GM19468 (cell line): ENCODE data around the gene TMED8.
"Not testable (repeated sequence)": the region's sequence is repeated elsewhere in the genome, so short reads cannot be mapped to it uniquely, and the experiment has no call there.

ENCODE experiments used
- ATAC-seq: cut with Tn5 transposase; IDR thresholded peaks from one replicate; pipeline ENCODE4 v1.9.1; 2021; ENCODE audit warnings: mild to moderate bottlenecking, moderate library complexity, moderate number of reproducible peaks; ENCODE audit not compliant: unreplicated experiment; ENCODE audit errors: extremely low read depth

The TMED8 gene

DNA sequence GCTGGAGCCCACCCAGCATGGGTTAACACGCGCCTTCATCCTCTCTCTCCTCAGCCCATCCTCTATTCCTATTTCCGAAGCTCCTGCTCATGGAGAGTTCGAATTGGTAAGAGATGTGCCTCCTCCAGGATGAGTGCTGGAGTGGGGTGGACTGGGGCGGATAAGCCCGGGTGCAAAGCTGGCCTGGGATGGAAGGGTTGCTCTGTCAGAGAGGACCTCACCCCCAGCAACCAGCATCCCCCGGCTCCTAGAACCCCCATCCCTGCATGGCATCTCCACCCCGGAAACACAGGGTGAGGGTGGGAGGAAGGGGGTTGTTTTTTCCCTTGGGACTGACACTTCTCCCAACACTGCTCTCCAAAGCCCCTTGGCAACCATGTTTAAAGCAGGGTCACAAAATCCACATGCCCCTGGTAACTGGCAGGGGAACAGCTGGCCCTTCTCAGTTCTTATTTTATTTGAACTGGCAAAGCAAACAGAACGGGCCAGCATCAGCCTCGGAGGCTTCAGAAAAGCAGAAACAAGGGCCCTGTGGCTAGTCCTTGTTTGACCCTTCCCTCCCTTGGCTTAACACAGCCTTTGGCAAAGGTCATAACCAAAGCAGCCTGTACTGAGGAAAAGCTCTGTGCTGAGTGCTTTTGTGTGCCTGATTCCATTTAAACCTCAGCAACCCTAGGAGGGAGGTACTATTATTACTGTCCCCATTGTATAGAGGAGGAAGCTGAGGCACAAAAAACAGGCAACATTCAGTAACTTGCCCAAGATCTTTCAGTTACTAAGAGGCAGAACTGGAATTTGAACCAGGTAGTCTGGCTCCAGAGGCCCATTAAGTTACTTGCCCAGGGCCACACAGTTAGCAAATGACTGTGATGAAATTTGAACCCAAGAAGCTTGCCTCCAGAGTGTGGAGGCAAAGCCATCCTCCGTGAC lies 51.8 kb downstream of the TMED8 start:
- ATAC-seq, result no peak

DNA sequence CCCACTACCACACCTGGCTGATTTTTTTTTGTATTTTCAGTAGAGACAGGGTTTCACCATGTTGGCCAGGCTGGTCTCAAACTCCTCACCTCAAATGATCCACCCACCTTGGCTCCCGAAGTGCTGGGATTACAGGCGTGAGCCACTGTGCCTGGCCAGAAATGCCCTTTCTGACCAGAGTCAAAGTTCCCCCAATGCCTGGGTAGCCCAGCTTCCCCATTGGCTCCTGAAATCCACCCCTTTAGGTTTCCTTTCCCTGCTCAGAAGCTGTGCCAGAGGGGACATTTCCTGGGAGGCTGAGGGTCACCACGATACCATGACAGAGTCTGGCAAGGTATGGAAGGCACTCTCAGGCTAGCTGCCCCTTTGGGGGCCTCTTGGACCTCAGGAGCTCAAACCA lies 52.6 kb downstream of the TMED8 start:
- no peak for ATAC-seq

- ATAC-seq, result no peak
Measured at GRCh38 chr14:77323571-77323970, 53.3 kb downstream of the TMED8 start.

GRCh38 chr14:77322951-77323350 lies 53.9 kb downstream of the TMED8 start:
- no peak for ATAC-seq

- ATAC-seq, result no peak
Measured at GRCh38 chr14:77322250-77322902, 54.5 kb downstream of the TMED8 start.

DNA sequence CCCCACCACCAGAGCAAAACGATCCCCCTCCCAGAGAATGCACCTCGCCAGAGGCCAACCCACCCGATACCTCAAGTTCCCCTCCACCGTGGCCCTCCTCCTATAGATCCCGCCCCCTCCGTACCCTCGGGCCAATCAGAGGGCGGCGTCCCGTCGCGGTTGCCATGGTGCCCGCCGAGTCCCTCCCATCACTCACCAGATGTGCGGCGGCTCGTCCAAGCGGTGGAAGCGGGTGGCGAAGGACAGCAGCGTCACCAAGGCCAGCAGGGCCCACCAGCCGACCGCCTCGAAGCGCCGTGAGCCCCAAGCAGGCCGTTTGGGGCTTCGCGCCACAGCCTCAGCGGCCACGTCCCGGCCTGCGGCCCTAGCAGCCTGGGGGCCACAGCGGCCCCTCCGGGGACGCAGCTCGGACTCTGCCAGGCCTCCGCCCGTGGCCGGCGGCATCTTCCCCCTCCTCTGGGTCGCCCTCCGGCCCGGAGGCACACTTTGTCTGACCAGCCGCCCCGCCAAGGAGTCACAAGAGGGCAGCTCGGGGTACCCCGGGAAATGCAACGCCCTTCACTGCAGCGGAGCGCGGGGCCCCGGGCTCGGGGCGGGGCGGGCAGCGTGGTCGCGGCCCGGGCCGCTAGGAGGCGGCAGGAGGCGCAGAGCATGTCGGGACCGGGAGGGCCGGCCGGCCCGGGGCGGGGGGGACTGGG lies 56.5 kb downstream of the TMED8 start, which contains the start of gene POMT2:
POMT2 (minus strand) TSS at position 646 of the 698 bp plus-strand sequence; CDS start at position 444, 202 bp downstream.
- ATAC-seq, result peak; percentile 55

GRCh38 chr14:77319422-77319821 lies 57.5 kb downstream of the TMED8 start:
- no peak for ATAC-seq

GRCh38 chr14:77318756-77319155 lies 58.1 kb downstream of the TMED8 start:
- not testable (repeated sequence) for ATAC-seq

DNA sequence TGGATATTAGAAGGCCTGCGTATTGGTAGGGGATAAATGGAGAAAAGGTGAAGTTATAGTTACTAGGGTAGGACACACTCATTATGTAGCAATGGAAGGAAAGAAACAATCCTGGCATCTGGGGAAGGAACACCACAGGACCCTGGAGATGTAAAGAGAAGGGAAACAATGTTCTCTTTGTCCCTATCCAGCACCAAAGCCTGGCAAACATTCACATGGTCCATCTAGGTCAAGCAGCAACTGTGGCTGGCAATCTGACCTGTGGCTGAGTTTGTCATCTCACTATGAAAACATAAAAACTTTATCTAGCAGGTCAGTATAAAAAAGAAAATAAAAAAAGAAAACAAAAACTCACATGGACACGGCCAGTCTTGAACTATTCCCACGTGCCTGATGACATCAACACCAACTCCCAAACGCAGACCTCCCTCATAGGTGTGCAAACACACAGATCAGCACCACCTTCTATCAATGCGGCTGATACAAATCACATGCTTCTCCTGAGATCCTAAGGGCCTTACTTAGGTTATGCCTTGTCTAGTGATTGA lies 58.8 kb downstream of the TMED8 start:
- ATAC-seq, result no peak

- no peak for ATAC-seq
Measured at GRCh38 chr14:77316872-77317301, 60.0 kb downstream of the TMED8 start.

DNA sequence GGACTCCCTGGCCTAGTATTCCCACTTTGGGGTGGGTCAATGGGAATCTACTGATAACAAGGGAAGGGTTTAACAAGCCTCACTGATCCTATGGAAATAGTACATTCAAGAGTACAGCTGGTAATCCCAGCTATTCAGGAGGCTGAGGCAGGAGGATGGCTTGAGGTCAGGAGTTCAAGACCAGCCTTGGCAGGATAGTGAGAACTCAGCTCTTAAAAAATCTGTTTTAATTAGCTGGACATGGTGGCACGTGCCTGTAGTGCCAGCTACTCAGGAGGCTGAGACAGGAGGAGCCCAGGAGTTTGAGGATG lies 60.7 kb downstream of the TMED8 start:
- no peak for ATAC-seq

DNA sequence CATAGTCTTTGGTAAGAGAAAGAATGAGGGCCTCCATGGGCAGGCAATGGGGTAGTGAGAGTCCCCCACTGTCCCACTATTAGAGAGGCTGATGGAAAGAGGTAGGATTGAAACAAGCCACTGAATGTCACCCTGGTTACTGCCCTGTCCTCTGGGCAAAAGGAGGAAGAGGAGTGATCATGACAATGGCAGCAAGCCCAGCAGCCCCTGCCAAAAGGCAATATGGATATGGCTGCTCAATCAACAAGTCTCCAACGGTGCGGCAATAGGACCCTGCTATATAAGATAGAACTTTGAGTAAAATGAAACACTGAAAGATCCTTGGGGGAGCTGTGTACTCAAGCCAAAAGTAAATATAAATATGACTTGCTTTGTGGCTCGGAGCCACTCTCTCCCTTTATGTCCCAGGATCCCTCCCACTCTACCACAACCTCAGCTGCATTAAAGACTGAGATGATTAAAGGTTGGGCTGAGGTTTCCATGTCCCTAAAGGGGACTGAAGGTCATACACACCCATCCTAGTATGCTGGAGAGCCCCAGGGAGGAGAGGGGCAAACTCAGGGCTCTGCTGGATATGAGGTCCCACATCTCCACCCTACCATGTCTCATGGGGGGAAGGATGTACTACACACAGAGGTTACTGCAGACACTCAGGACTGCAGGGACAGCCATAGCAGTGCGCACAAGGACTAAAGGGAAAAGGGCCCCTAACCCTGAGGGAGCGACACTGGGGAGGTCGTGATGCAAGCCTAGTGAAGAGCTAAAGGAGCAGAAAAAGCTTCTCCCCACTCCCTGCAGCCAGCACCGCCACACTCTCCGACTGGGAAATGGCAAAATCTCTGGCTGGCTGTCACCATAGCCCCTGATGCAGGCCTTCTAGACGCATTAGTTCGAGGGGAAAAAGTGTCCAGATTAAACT lies 62.1 kb downstream of the TMED8 start:
- no peak for ATAC-seq

- ATAC-seq, result no peak
Measured at GRCh38 chr14:77314043-77314442, 62.9 kb downstream of the TMED8 start.

DNA sequence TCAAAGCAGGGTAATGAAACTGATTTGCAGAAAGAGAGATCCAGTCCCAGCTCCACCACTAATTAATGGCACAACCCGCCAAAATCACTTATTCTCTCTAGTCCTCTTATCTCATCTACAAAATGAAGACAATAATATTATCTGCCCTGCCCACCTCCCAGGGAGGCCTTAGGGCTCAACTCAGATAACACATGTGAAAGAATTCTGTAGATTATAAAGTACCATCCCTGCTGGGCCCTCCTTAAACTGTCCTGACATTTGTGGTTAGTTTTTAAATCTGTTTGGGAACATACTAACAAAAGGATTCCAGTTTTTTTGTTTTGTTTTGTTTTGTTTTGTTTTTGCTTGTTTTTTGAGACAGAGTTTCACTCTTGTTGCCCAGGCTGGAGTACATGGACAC lies 63.5 kb downstream of the TMED8 start:
- no peak for ATAC-seq

GRCh38 chr14:77311217-77311616 lies 65.7 kb downstream of the TMED8 start:
- ATAC-seq, result no peak

- ATAC-seq, result no peak
Measured at GRCh38 chr14:77310026-77310425, 66.9 kb downstream of the TMED8 start.

DNA sequence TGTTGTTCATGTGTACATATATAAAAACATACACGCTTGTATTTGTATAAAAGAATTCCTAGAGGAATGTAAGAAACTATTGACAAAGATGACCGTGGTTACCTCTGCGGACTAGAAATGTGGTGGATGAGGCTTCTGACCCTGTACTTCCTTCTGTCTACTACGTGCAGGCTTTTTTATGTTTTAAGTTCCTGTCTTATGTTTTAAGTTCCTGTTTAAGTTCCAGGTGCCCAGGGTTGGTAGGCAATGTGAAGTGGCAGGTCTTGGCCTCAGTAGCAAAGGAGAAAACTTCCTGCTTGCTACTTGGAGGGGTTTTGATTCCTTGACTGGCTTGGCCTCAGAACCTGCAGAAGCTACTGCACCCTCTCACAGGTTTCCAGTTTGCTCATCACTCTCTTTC lies 67.8 kb downstream of the TMED8 start:
- no peak for ATAC-seq

DNA sequence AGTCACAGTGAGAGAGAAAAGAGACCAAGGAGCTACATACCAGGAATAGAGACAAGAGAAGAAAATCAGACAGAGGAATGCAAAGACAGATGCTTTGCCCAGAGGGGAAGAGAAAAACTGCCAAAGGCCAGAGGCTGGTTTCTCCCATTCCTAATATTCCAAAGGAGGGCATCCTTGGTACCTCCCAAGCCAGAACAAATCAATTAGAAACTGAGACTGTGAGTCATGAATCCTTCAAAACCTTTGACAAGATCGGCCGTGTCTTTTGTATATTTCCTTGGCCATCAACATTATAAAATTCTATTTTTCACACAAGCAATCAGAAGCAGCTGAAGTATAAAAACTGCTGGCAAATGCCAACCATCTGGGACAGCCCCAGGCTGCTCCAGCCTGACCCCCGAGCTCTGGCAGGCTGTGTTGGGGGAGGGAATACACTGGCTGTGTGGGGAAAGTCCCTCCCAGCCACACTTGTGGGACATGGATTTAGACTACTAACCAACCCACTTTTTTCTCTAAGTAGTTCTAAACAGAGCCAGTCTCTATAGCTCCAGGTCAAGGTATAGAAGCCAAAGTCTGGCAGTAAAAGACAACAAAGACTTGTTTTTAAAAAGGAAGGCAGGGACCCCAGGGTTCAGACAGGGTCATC lies 69.9 kb downstream of the TMED8 start:
- no peak for ATAC-seq

- ATAC-seq, result no peak
Measured at GRCh38 chr14:77306416-77306815, 70.5 kb downstream of the TMED8 start.
